Measurements from ENCODE around the gene ITGB5. TPM values are rescaled to one million over a fixed set of nuclear protein-coding genes. Genes with fewer than 3 reads are reported as not detected.
"Not testable (repeated sequence)": the region's sequence is repeated elsewhere in the genome, so short reads cannot be mapped to it uniquely, and the experiment has no call there.

Gene ITGB5
- total RNA-seq, 6 donors from 2014 or later: 81.5 to 145 (median 106) TPM

- ATAC-seq (ENCODE audit: low FRiP score in 2 of 2) (peak; percentile 72 to 73), DNase-seq (peak in 1 of 2 donors; percentile 64)
- Histone ChIP-seq H3K9me3 (no peaks in the 10 kb centered on the region), H3K4me3 (no peak overlapping the region), H3K36me3 (peaks cover 0 to 29% (median 8%) of the 10 kb centered on the region in 4 donors), H3K27me3 (no peaks in the 10 kb centered on the region), H3K27ac (peak overlapping the region; percentile 9 to 60 (median 44)), H3K4me1 (peaks cover 6 to 19% (median 12%) of the 10 kb centered on the region in 4 donors)
- TF ChIP-seq EP300 (IDR thresholded peaks at IDR 0.05) (no peak), POLR2A (IDR thresholded peaks at IDR 0.05) (no peak), POLR2AphosphoS5 (IDR thresholded peaks at IDR 0.05) (no peak), CTCF (IDR thresholded peaks at IDR 0.05) (no peak)
- WGBS, 2 donors: 36 to 52% methylated on average over 8 of the region's 8 CpGs
Measured at GRCh38 chr3:124791639-124792151, 95.5 kb downstream of the ITGB5 start.

- no peak for TF ChIP-seq POLR2AphosphoS5 (IDR thresholded peaks at IDR 0.05)
- TF ChIP-seq CTCF (IDR thresholded peaks at IDR 0.05): no peak
- no peak for TF ChIP-seq EP300 (IDR thresholded peaks at IDR 0.05)
- TF ChIP-seq POLR2A (IDR thresholded peaks at IDR 0.05): no peak
- ATAC-seq (ENCODE audit: low FRiP score in 2 of 2): peak in 1 of 2 donors; percentile 7
- peak overlapping the region in 3 of 4 donors; percentile 9 to 60 (median 46) for H3K27ac ChIP-seq
- 69 to 86% methylated on average over 4 of the region's 4 CpGs for WGBS, 2 donors
- H3K27me3 ChIP-seq: no peaks in the 10 kb centered on the region
- peaks cover 11 to 21% (median 16%) of the 10 kb centered on the region in 4 donors for H3K4me1 ChIP-seq
- H3K4me3 ChIP-seq: no peak overlapping the region
- H3K9me3 ChIP-seq: no peaks in the 10 kb centered on the region
- no peak for DNase-seq
- H3K36me3 ChIP-seq: peaks cover 0 to 23% (median 4%) of the 10 kb centered on the region in 4 donors
Measured at GRCh38 chr3:124791142-124791541, 96.0 kb downstream of the ITGB5 start.

- Histone ChIP-seq H3K4me1 (peaks cover 11 to 21% (median 16%) of the 10 kb centered on the region in 4 donors), H3K36me3 (peaks cover 0 to 12% (median 2%) of the 10 kb centered on the region in 4 donors)
- WGBS, 2 donors: 78 to 82% methylated on average over 3 to 4 of the region's 5 CpGs
- H3K27me3 ChIP-seq; H3K27ac ChIP-seq; ATAC-seq (ENCODE audit: low FRiP score in 2 of 2); H3K4me3 ChIP-seq; DNase-seq; H3K9me3 ChIP-seq: not testable (repeated sequence)
Measured at GRCh38 chr3:124789103-124789502, 98.1 kb downstream of the ITGB5 start.

- no peak overlapping the region for H3K27ac ChIP-seq
- 88 to 95% methylated on average over 2 of the region's 2 CpGs for WGBS, 2 donors
- no peak overlapping the region for H3K4me3 ChIP-seq
- TF ChIP-seq CTCF (IDR thresholded peaks at IDR 0.05): no peak
- TF ChIP-seq POLR2A (IDR thresholded peaks at IDR 0.05): no peak
- TF ChIP-seq POLR2AphosphoS5 (IDR thresholded peaks at IDR 0.05): no peak
- TF ChIP-seq EP300 (IDR thresholded peaks at IDR 0.05): no peak
- ATAC-seq (ENCODE audit: low FRiP score in 2 of 2): no peak
- H3K9me3 ChIP-seq: no peaks in the 10 kb centered on the region
- H3K27me3 ChIP-seq: no peaks in the 10 kb centered on the region
- DNase-seq: no peak
- peaks cover 0 to 5% (median 0%) of the 10 kb centered on the region in 4 donors for H3K36me3 ChIP-seq
- H3K4me1 ChIP-seq: peaks cover 11 to 21% (median 16%) of the 10 kb centered on the region in 4 donors
Measured at GRCh38 chr3:124788254-124788745, 98.9 kb downstream of the ITGB5 start.

GRCh38 chr3:124787476-124788195 is 99.5 kb downstream of the ITGB5 start:
- no peak for TF ChIP-seq POLR2A (IDR thresholded peaks at IDR 0.05)
- no peak for TF ChIP-seq POLR2AphosphoS5 (IDR thresholded peaks at IDR 0.05)
- TF ChIP-seq EP300 (IDR thresholded peaks at IDR 0.05): no peak
- TF ChIP-seq CTCF (IDR thresholded peaks at IDR 0.05): no peak
- WGBS, 2 donors: 90 to 94% methylated on average over 3 of the region's 3 CpGs
- Histone ChIP-seq H3K9me3 (no peaks in the 10 kb centered on the region), H3K4me1 (peaks cover 11 to 21% (median 16%) of the 10 kb centered on the region in 4 donors), H3K27me3 (no peaks in the 10 kb centered on the region), H3K36me3 (peaks cover 0 to 3% (median 0%) of the 10 kb centered on the region in 4 donors), H3K4me3 (no peak overlapping the region), H3K27ac (peak overlapping the region in 2 of 4 donors; percentile 9 to 61)
- DNase-seq: no peak
- no peak for ATAC-seq (ENCODE audit: low FRiP score in 2 of 2)

All from upper lobe of left lung (tissue), 6 donors.